ACC112 (cell line): Measurements from ENCODE around the gene RPE.

Experiments
- H2AFZ ChIP-seq: fragments of 200-600 bp; sonication (generic); one replicate; pipeline ENCODE4 v1.6.0; 2017; ENCODE audit warnings: antibody characterized with exemption, low read length; ENCODE audit not compliant: unreplicated experiment
- H3K27ac ChIP-seq: fragments of 200-600 bp; sonication (generic); 2 replicates; pipeline ENCODE4 v1.5.1; 2014; ENCODE audit warnings: low read depth, mild to moderate bottlenecking, antibody characterized with exemption, low read length, moderate library complexity
- H3K27me3 ChIP-seq: fragments of 200-600 bp; sonication (generic); 2 replicates; pipeline ENCODE4 v1.6.1; 2014; ENCODE audit warnings: mild to moderate bottlenecking, antibody characterized with exemption, low read length, moderate library complexity, mixed read lengths; ENCODE audit not compliant: insufficient read depth
- H3K36me3 ChIP-seq: fragments of 200-600 bp; sonication (generic); 2 replicates; pipeline ENCODE4 v1.6.1; 2016; ENCODE audit warnings: mild to moderate bottlenecking, antibody characterized with exemption, low read length, moderate library complexity, mixed read lengths; ENCODE audit not compliant: insufficient read depth
- H3K4me1 ChIP-seq: fragments of 200-600 bp; sonication (generic); one replicate; pipeline ENCODE4 v1.6.1; 2016; ENCODE audit warnings: low read length, mixed read lengths; ENCODE audit not compliant: insufficient read depth, unreplicated experiment, control insufficient read depth
- H3K4me3 ChIP-seq: fragments of 200-600 bp; sonication (generic); 2 replicates; pipeline ENCODE4 v1.5.1; 2014; ENCODE audit warnings: mild to moderate bottlenecking, low read depth, low read length
- H3K79me2 ChIP-seq: fragments of 200-600 bp; sonication (generic); one replicate; pipeline ENCODE4 v1.6.0; 2016; ENCODE audit warnings: low read length; ENCODE audit not compliant: control insufficient read depth, unreplicated experiment, insufficient read depth

The RPE gene

DNA sequence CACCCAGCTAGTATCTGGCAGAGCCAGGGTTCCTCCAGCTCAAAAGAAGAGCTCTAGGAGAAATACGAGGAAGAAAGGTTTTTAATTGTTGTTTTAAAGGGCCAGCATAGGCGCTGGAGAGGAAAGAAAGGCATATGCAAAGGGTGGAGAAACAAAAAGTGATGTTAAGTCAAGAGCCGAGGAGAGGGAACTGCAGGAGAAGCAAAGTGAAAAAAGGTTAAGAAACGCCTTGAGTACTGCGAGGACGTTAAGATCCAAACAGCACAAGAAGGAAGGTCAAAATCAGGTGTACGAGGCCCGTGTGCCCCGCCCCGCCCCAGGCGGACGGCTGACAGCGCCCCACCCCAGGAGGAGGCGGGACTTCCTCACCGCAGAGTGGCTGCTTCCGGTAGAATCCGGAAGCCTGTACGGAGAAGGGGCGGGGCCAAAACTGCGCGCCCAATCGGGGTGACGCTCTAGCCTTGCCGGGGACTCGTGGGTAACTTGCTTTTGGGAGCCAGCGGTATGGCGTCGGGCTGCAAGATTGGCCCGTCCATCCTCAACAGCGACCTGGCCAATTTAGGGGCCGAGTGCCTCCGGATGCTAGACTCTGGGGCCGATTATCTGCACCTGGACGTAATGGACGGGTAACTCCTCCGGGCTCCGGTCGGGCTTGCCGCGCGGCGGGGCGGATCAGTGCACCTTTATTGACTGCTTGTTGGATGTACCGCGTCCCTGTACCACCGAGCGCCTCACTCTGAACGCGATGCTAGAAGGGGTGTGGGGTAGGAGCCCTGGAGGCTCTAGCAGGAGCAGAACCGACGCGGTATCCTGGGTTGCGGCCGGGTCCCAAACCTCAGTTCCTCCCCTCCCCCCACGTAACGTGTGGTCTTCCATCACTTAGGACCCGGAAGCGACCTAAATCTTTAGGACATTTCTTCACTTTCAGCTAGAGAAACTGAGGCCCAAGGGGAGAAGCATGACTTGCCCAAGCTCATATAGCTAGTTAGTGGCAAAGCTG lies at the start of gene RPE:
Gene RPE (plus strand): TSS at position 481 of the 1,000 bp plus-strand sequence. CDS start 24 bp downstream, at position 505.
- peak within 1 kb of the TSS; percentile 94 for H2AFZ ChIP-seq
- peaks cover 50% of the 10 kb centered on the region for H3K79me2 ChIP-seq
- H3K4me3 ChIP-seq = peak within 1 kb of the TSS; percentile 96
- no peaks in the 10 kb centered on the region for H3K36me3 ChIP-seq
- H3K27me3 ChIP-seq = no peaks in the 10 kb centered on the region
- H3K4me1 ChIP-seq = peaks cover 32% of the 10 kb centered on the region
- H3K27ac ChIP-seq = peak within 1 kb of the TSS; percentile 7; the same call in 1 of the 2 replicates

DNA sequence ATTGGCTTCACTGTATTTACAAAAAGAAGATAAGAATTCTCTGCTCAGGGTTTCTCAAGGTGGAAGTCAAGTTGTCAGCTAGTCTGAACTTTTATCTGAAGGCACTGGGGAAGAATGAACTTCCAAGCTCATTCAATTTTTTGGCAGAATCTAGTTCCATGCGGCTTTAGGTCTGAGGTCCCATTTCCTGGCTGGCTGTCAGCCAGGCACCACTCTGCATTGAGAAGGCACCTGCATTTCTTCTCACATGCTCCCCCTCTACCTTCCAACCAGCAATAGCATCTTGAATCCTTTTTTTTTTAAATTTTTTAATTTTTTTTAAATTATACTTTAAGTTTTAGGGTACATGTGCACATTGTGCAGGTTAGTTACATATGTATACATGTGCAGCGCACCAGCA lies 46.2 kb upstream of the RPE start:
- Histone ChIP-seq H2AFZ (no peak overlapping the region), H3K27me3 (peaks cover 19% of the 10 kb centered on the region; the same call in 1 of the 2 replicates), H3K4me1 (no peaks in the 10 kb centered on the region), H3K36me3 (no peaks in the 10 kb centered on the region), H3K79me2 (no peaks in the 10 kb centered on the region), H3K4me3 (no peak overlapping the region), H3K27ac (no peak overlapping the region)

GRCh38 chr2:209958016-209958415 lies 44.4 kb upstream of the RPE start:
- H3K79me2 ChIP-seq = no peaks in the 10 kb centered on the region
- H3K27ac ChIP-seq = no peak overlapping the region
- H3K4me3 ChIP-seq = no peak overlapping the region
- no peak overlapping the region for H2AFZ ChIP-seq
- no peaks in the 10 kb centered on the region for H3K36me3 ChIP-seq
- no peaks in the 10 kb centered on the region for H3K4me1 ChIP-seq
- H3K27me3 ChIP-seq = peaks cover 5% of the 10 kb centered on the region; the same call in 1 of the 2 replicates

DNA sequence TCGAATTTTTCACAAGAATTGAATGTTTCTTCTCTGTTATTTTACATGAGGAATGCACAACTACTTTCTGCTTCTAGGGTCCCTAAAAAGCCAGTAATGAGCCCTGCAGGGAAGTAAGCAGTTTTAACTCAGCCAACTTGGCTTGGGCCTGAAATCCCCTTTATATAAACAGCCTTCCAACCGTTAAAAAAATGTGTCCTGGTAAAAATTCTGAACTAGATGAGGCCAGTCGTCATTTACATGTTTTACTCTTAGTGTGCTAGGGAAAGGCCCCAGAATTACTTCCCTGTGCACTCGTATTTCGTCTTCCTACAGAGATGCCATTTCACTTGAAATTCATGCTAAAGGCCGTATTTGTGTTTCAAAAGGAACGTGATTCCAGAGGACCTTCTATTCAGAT lies 42.4 kb upstream of the RPE start:
- Histone ChIP-seq H2AFZ (peak overlapping the region; percentile 65), H3K79me2 (no peaks in the 10 kb centered on the region), H3K4me1 (no peaks in the 10 kb centered on the region), H3K27me3 (peaks cover 5% of the 10 kb centered on the region; the same call in 1 of the 2 replicates), H3K4me3 (no peak overlapping the region), H3K36me3 (no peaks in the 10 kb centered on the region), H3K27ac (no peak overlapping the region)

- H3K27me3 ChIP-seq = peaks cover 5% of the 10 kb centered on the region; the same call in 1 of the 2 replicates
- H3K4me3 ChIP-seq = no peak overlapping the region
- no peaks in the 10 kb centered on the region for H3K36me3 ChIP-seq
- peak overlapping the region; percentile 65 for H2AFZ ChIP-seq
- no peaks in the 10 kb centered on the region for H3K4me1 ChIP-seq
- H3K27ac ChIP-seq = no peak overlapping the region
- no peaks in the 10 kb centered on the region for H3K79me2 ChIP-seq
These were observed 41.5 kb upstream of the RPE start for GRCh38 chr2:209960676-209961630.

- H3K4me3 ChIP-seq = no peak overlapping the region
- no peaks in the 10 kb centered on the region for H3K36me3 ChIP-seq
- H3K79me2 ChIP-seq = no peaks in the 10 kb centered on the region
- no peaks in the 10 kb centered on the region for H3K4me1 ChIP-seq
- H3K27me3 ChIP-seq = no peaks in the 10 kb centered on the region
- H3K27ac ChIP-seq = no peak overlapping the region
- no peak overlapping the region for H2AFZ ChIP-seq
These were observed 36.7 kb upstream of the RPE start for GRCh38 chr2:209965723-209966122.

- H3K4me3 ChIP-seq = no peak overlapping the region
- H3K36me3 ChIP-seq = no peaks in the 10 kb centered on the region
- H3K79me2 ChIP-seq = no peaks in the 10 kb centered on the region
- H2AFZ ChIP-seq = no peak overlapping the region
- no peak overlapping the region for H3K27ac ChIP-seq
- H3K27me3 ChIP-seq = peaks cover 11% of the 10 kb centered on the region
- no peaks in the 10 kb centered on the region for H3K4me1 ChIP-seq
These were observed 32.7 kb upstream of the RPE start for GRCh38 chr2:209969692-209970091.

GRCh38 chr2:209970271-209970670 lies 32.2 kb upstream of the RPE start:
- Histone ChIP-seq H3K4me3 (no peak overlapping the region), H3K27me3 (peaks cover 11% of the 10 kb centered on the region), H3K4me1 (no peaks in the 10 kb centered on the region), H2AFZ (no peak overlapping the region), H3K36me3 (no peaks in the 10 kb centered on the region), H3K79me2 (no peaks in the 10 kb centered on the region), H3K27ac (no peak overlapping the region)

- Histone ChIP-seq H3K4me3 (no peak overlapping the region), H3K36me3 (no peaks in the 10 kb centered on the region), H2AFZ (no peak overlapping the region), H3K4me1 (no peaks in the 10 kb centered on the region), H3K27me3 (peaks cover 11% of the 10 kb centered on the region), H3K79me2 (no peaks in the 10 kb centered on the region), H3K27ac (no peak overlapping the region)
These were observed 31.7 kb upstream of the RPE start for GRCh38 chr2:209970711-209971110.

GRCh38 chr2:209973328-209973727 lies 29.1 kb upstream of the RPE start:
- no peaks in the 10 kb centered on the region for H3K79me2 ChIP-seq
- no peaks in the 10 kb centered on the region for H3K4me1 ChIP-seq
- H3K36me3 ChIP-seq = no peaks in the 10 kb centered on the region
- H3K27ac ChIP-seq = no peak overlapping the region
- H3K27me3 ChIP-seq = peaks cover 11% of the 10 kb centered on the region
- no peak overlapping the region for H2AFZ ChIP-seq
- H3K4me3 ChIP-seq = no peak overlapping the region
